SU-DHL-6 (cell line): ENCODE data around the gene ST6GALNAC4.

Source experiments
- H2AFZ ChIP-seq: fragments of 200-600 bp; sonication (generic); 2 replicates; pipeline ENCODE4 v1.6.1; 2014; ENCODE audit warnings: low read depth, mild to moderate bottlenecking, moderate library complexity, mixed read lengths, antibody characterized with exemption, low read length; ENCODE audit not compliant: severe bottlenecking
- H3F3A ChIP-seq: fragments of 200-600 bp; shearing (Covaris generic); 2 replicates; pipeline ENCODE4 v1.6.0; 2016; ENCODE audit warnings: antibody characterized with exemption, mild to moderate bottlenecking; ENCODE audit not compliant: insufficient read depth
- H3K27ac ChIP-seq: fragments of 200-600 bp; sonication (generic); 2 replicates; pipeline ENCODE4 v1.5.1; 2016; ENCODE audit warnings: low read depth, mild to moderate bottlenecking, low read length, moderate library complexity, mixed read lengths
- H3K27me3 ChIP-seq: fragments of 200-600 bp; sonication (generic), shearing (Covaris generic); 2 replicates; pipeline ENCODE4 v1.6.0; 2014; ENCODE audit warnings: mild to moderate bottlenecking, low read length
- H3K36me3 ChIP-seq: fragments of 200-600 bp; sonication (generic); 2 replicates; pipeline ENCODE4 v1.6.1; 2014; ENCODE audit warnings: mild to moderate bottlenecking, low read length, mixed read lengths
- H3K4me2 ChIP-seq: fragments of 300-600, 200-600 bp; shearing (Covaris generic), sonication (generic); 2 replicates; pipeline ENCODE4 v1.6.0; 2014; ENCODE audit warnings: low read length, low read depth, mild to moderate bottlenecking; ENCODE audit not compliant: poor library complexity, severe bottlenecking
- H3K4me3 ChIP-seq: fragments of 200-600 bp; sonication (generic); 2 replicates; pipeline ENCODE4 v1.5.1; 2014; ENCODE audit warnings: antibody characterized with exemption, low read length, mild to moderate bottlenecking, mixed read lengths; ENCODE audit not compliant: insufficient read depth, poor library complexity, severe bottlenecking
- H3K79me2 ChIP-seq: fragments of 200-600 bp; sonication (generic); 2 replicates; pipeline ENCODE4 v1.6.1; 2014; ENCODE audit warnings: mild to moderate bottlenecking, low read length, moderate library complexity; ENCODE audit not compliant: insufficient read depth
- H3K9ac ChIP-seq: fragments of 200-600 bp; sonication (generic); 2 replicates; pipeline ENCODE4 v1.7.0; 2014; ENCODE audit warnings: mild to moderate bottlenecking, low read length
- H3K9me2 ChIP-seq: fragments of 200-600 bp; sonication (generic); replicated peaks from 2 replicates; pipeline ENCODE4 v1.6.1; 2014; ENCODE audit warnings: low read length; ENCODE audit not compliant: insufficient read depth
- H3K9me3 ChIP-seq: fragments of 200-600 bp; sonication (generic); 2 replicates; pipeline ENCODE4 v1.6.1; 2014; ENCODE audit warnings: low read length, mixed read lengths; ENCODE audit not compliant: insufficient read depth
- H4K20me1 ChIP-seq: fragments of 200-600 bp; sonication (generic); 2 replicates; pipeline ENCODE4 v1.6.1; 2014; ENCODE audit warnings: low read depth, mild to moderate bottlenecking, antibody characterized with exemption, low read length, moderate library complexity, mixed read lengths
- EZH2phosphoT487 ChIP-seq: fragments of 200-600 bp; sonication (generic), shearing (Covaris generic); conservative IDR thresholded peaks from 2 replicates; pipeline ENCODE4 v1.6.1; 2018; ENCODE audit warnings: mild to moderate bottlenecking, antibody characterized with exemption, low read length, moderate library complexity, mixed read lengths
- TF ChIP-seq, protein P1 (sequence below): fragments of 200-600 bp; sonication (generic); IDR thresholded peaks from one replicate; pipeline ENCODE4 v1.5.1; 2017; ENCODE audit warnings: antibody characterized with exemption, mild to moderate bottlenecking, low read length, moderate library complexity; ENCODE audit not compliant: insufficient read depth, poor library complexity, severe bottlenecking

Gene ST6GALNAC4

DNA sequence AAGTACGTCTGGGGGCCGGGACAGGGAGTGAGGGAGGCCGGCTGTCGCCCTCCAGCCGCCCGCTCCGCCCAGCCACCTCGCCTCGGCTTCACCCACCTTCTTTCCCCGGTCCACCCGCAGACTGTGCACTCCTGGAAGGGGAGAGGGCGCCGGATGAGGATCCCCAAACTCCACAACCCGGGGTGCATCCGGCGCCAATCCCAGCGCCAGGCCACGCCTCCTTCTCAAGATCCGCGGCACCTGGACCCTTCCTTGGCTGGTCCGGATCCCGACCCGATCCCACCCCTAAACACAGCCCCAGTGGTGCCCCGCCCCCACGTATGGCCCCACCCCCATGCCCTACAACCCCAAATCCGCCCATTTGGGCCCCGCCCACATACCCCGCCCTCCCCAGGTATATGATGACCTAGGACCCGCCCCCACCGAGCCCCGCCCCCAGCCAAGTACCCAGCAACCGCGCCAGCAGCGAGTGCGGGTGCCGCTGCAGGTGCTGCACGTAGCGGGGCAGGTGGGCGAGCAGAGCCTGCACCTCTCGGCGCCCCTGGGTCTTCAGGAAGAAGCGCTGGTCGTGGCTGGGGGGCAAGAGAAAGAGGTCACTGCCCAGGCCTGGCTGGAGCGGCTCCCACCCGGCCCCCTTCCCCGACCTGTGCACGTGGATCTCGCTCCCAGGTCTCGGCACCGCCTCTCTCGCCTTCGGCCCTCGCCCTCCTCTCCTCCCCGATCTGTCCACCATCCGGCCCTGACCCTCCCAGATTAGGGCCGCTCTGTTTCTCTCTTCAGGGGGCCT is 10.6 kb upstream of the ST6GALNAC4 start:
- H3K27ac ChIP-seq, result no peak overlapping the region
- no peaks in the 10 kb centered on the region for H3K27me3 ChIP-seq
- peak overlapping the region; percentile 45 for H3K4me2 ChIP-seq
- H3F3A ChIP-seq, result peaks cover 3% of the 10 kb centered on the region; the same call in 1 of the 2 replicates
- H2AFZ ChIP-seq, result no peak overlapping the region
- no peaks in the 10 kb centered on the region for H3K9me2 ChIP-seq
- H3K36me3 ChIP-seq, result no peaks in the 10 kb centered on the region
- H3K9ac ChIP-seq, result peak overlapping the region; percentile 22; the same call in 1 of the 2 replicates
- TF ChIP-seq, protein P1, sequence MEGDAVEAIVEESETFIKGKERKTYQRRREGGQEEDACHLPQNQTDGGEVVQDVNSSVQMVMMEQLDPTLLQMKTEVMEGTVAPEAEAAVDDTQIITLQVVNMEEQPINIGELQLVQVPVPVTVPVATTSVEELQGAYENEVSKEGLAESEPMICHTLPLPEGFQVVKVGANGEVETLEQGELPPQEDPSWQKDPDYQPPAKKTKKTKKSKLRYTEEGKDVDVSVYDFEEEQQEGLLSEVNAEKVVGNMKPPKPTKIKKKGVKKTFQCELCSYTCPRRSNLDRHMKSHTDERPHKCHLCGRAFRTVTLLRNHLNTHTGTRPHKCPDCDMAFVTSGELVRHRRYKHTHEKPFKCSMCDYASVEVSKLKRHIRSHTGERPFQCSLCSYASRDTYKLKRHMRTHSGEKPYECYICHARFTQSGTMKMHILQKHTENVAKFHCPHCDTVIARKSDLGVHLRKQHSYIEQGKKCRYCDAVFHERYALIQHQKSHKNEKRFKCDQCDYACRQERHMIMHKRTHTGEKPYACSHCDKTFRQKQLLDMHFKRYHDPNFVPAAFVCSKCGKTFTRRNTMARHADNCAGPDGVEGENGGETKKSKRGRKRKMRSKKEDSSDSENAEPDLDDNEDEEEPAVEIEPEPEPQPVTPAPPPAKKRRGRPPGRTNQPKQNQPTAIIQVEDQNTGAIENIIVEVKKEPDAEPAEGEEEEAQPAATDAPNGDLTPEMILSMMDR, result no peak
- TF ChIP-seq EZH2phosphoT487, result no peak
- peak overlapping the region; percentile 25 for H3K4me3 ChIP-seq
- no peaks in the 10 kb centered on the region for H4K20me1 ChIP-seq
- no peaks in the 10 kb centered on the region for H3K79me2 ChIP-seq
- H3K9me3 ChIP-seq, result no peaks in the 10 kb centered on the region

DNA sequence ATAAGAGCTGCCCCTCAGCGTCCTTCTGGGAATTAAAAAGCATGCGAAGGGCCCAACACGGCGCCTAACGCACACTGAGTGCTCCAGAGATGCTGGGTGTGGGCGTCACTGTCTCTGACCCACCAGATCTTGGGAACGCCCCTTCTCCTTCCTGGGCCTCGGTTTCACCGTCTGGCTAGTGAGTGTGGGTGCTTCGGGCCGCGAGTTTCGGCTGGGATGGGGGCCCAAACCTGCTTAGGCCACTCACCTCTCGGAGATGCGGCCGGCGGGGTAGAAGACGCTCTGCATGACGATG is 10.0 kb upstream of the ST6GALNAC4 start:
- H2AFZ ChIP-seq, result no peak overlapping the region
- H4K20me1 ChIP-seq, result no peaks in the 10 kb centered on the region
- peak overlapping the region; percentile 25 for H3K4me3 ChIP-seq
- peak overlapping the region; percentile 45 for H3K4me2 ChIP-seq
- H3K9me3 ChIP-seq, result no peaks in the 10 kb centered on the region
- peak overlapping the region; percentile 22; the same call in 1 of the 2 replicates for H3K9ac ChIP-seq
- no peak for TF ChIP-seq EZH2phosphoT487
- TF ChIP-seq, protein P1, result no peak
- no peak overlapping the region for H3K27ac ChIP-seq
- H3K9me2 ChIP-seq, result no peaks in the 10 kb centered on the region
- no peaks in the 10 kb centered on the region for H3K36me3 ChIP-seq
- peaks cover 3% of the 10 kb centered on the region; the same call in 1 of the 2 replicates for H3F3A ChIP-seq
- no peaks in the 10 kb centered on the region for H3K79me2 ChIP-seq
- no peaks in the 10 kb centered on the region for H3K27me3 ChIP-seq

GRCh38 chr9:127925959-127926905 is 9.4 kb upstream of the ST6GALNAC4 start:
- no peaks in the 10 kb centered on the region for H3K9me2 ChIP-seq
- no peaks in the 10 kb centered on the region for H3K36me3 ChIP-seq
- H4K20me1 ChIP-seq, result no peaks in the 10 kb centered on the region
- no peaks in the 10 kb centered on the region for H3K27me3 ChIP-seq
- H3K79me2 ChIP-seq, result no peaks in the 10 kb centered on the region
- H3K4me2 ChIP-seq, result peak overlapping the region; percentile 45
- H3F3A ChIP-seq, result peaks cover 3% of the 10 kb centered on the region; the same call in 1 of the 2 replicates
- no peak overlapping the region for H3K9ac ChIP-seq
- H2AFZ ChIP-seq, result no peak overlapping the region
- TF ChIP-seq, protein P1, result no peak
- TF ChIP-seq EZH2phosphoT487, result no peak
- H3K4me3 ChIP-seq, result no peak overlapping the region
- no peaks in the 10 kb centered on the region for H3K9me3 ChIP-seq
- H3K27ac ChIP-seq, result no peak overlapping the region
